ENCODE data around the gene PARD3B. TPM values are rescaled to one million over a fixed set of nuclear protein-coding genes. Genes with fewer than 3 reads are reported as not detected.

PARD3B gene
- total and polyA plus RNA-seq, 2 of the 4 experiments (the other 2 are of a cell fraction): 3.3 to 15.6 TPM

GRCh38 chr2:204507636-204508035, 37.6 kb upstream of the PARD3B start:
- peak overlapping the region; percentile 9; the same call in 1 of the 2 replicates for H3K4ac ChIP-seq (ENCODE audit: low read depth, low read length)
- POLR2A ChIA-PET (ENCODE audit: unreplicated experiment): no interaction called here
- H4K8ac ChIP-seq (ENCODE audit: low read depth in 2 of 2, low read length in 2 of 2): no peak overlapping the region
- H3K14ac ChIP-seq (replicated peaks; ENCODE audit: low read depth, low read length): no peak overlapping the region
- in situ Hi-C loops (cut with MboI; ENCODE audit: low sequenced_read_pairs) (no loop called here), intact Hi-C loops (cut with micrococcal nuclease) (no loop called here), dilution Hi-C loops (cut with HindIII; ENCODE audit: low sequenced_read_pairs, unreplicated experiment) (no loop called here)
- no peak overlapping the region for H3K56ac ChIP-seq (ENCODE audit: extremely low read depth, insufficient read depth, low read length)
- no peaks in the 10 kb centered on the region for H3K4me1 ChIP-seq (ENCODE audit: control insufficient read depth, insufficient read depth, low read length)
- no peak for TF ChIP-seq MAZ (IDR thresholded peaks at IDR 0.05; ENCODE audit: borderline replicate concordance, low read depth, low read length)
- TF ChIP-seq NFE2L2 (IDR thresholded peaks at IDR 0.05; ENCODE audit: low read depth, low read length): no peak
- TF ChIP-seq ELK1 (IDR thresholded peaks at IDR 0.05; ENCODE audit: borderline replicate concordance, low read depth, low read length): no peak
- no peak for TF ChIP-seq USF2 (IDR thresholded peaks at IDR 0.05; ENCODE audit: low read depth, low read length)
- no peak overlapping the region for H3K9ac ChIP-seq (ENCODE audit: low read depth, low read length)
- no peaks in the 10 kb centered on the region for H4K20me1 ChIP-seq (ENCODE audit: insufficient read depth, low read length)
- no peaks in the 10 kb centered on the region for H3K27me3 ChIP-seq (ENCODE audit: control insufficient read depth, insufficient read depth, low read length)
- H2AK9ac ChIP-seq (replicated peaks; ENCODE audit: low read depth, low read length, poor library complexity): no peak overlapping the region
- H2BK120ac ChIP-seq (ENCODE audit: low read depth, low read length): no peak overlapping the region
- 95% methylated on average over 3 of the region's 5 CpGs; no CpG with 5 or more reads in 1 of the 2 experiments for WGBS, 2 experiments (ENCODE audit: extremely low coverage in 2 of 2, insufficient read length in 1 of 2)
- H2AK5ac ChIP-seq (ENCODE audit: low read depth, low read length): no peak overlapping the region; the same call in 1 of the 2 replicates
- CTCF ChIA-PET: no interaction called here
- H3K79me1 ChIP-seq (ENCODE audit: low read depth in 1 of 2, low read length in 2 of 2): no peaks in the 10 kb centered on the region
- H4K91ac ChIP-seq (ENCODE audit: insufficient read depth, low read depth, low read length): no peak overlapping the region
- H3K18ac ChIP-seq (ENCODE audit: low read depth, low read length): no peak overlapping the region
- H3K27ac ChIP-seq (ENCODE audit: insufficient read depth, low read length): no peak overlapping the region
- no peak overlapping the region for H2BK5ac ChIP-seq (ENCODE audit: low read depth, low read length, poor library complexity, severe bottlenecking)
- H3K9me1 ChIP-seq (ENCODE audit: insufficient read depth, low read length): 0 out of 2 replicates have a peak, but pooled peaks cover 2% of the 10 kb centered on the region
- H3K23ac ChIP-seq (ENCODE audit: low read depth, low read length): no peak overlapping the region
- H3K4me2 ChIP-seq (ENCODE audit: low read depth, low read length): no peak overlapping the region
- H2BK15ac ChIP-seq (ENCODE audit: low read depth, low read length): no peak overlapping the region
- no peaks in the 10 kb centered on the region for H3K9me3 ChIP-seq (ENCODE audit: control insufficient read depth, insufficient read depth, low read length)
- no peak for ATAC-seq (ENCODE audit: low read depth)
- no peaks in the 10 kb centered on the region for H3K36me3 ChIP-seq (ENCODE audit: control insufficient read depth, insufficient read depth, low read length)
- H2AFZ ChIP-seq (replicated peaks; ENCODE audit: low read length, poor library complexity): peak overlapping the region; percentile 49
- BruUV-seq (replicated peaks): no TSS peak
- no peak overlapping the region for H3K4me3 ChIP-seq (ENCODE audit: insufficient read depth, low read depth, low read length)
- no peak for DNase-seq
- H4K5ac ChIP-seq (ENCODE audit: low read depth, low read length): no peak overlapping the region
- no peak overlapping the region for H2BK20ac ChIP-seq (ENCODE audit: low read depth, low read length)
